Trophoblast cell (in vitro differentiated cells and primary cell): ENCODE results near the gene TPK1.

Experiments
- DNase-seq, 2 donors: peaks; one replicate each; pipeline ENCODE4 v3.0.0-alpha.2; 2016
- H2AFZ ChIP-seq: 2 replicates; pipeline ENCODE4 v1.6.1; 2013; ENCODE audit warnings: low read length, moderate library complexity, mild to moderate bottlenecking; ENCODE audit not compliant: insufficient read depth, poor library complexity
- H2AK5ac ChIP-seq: 2 replicates; pipeline ENCODE4 v1.6.1; 2013; ENCODE audit warnings: mild to moderate bottlenecking, low read length
- H2BK120ac ChIP-seq: 2 replicates; pipeline ENCODE4 v1.6.1; 2013; ENCODE audit warnings: low read length, mild to moderate bottlenecking, moderate library complexity; ENCODE audit not compliant: insufficient read depth, poor library complexity
- H2BK12ac ChIP-seq: 2 replicates; pipeline ENCODE4 v1.6.1; 2013; ENCODE audit warnings: mild to moderate bottlenecking, low read length, moderate library complexity
- H2BK5ac ChIP-seq: 2 replicates; pipeline ENCODE4 v1.6.1; 2013; ENCODE audit warnings: low read length, low read depth, moderate library complexity, mild to moderate bottlenecking; ENCODE audit not compliant: poor library complexity
- H3K14ac ChIP-seq: 2 replicates; pipeline ENCODE4 v1.6.1; 2013; ENCODE audit warnings: mild to moderate bottlenecking, low read length
- H3K18ac ChIP-seq: 2 replicates; pipeline ENCODE4 v1.6.1; 2013; ENCODE audit warnings: mild to moderate bottlenecking, low read length
- H3K23ac ChIP-seq: 2 replicates; pipeline ENCODE4 v1.6.1; 2013; ENCODE audit warnings: low read length
- H3K27ac ChIP-seq: 2 replicates; pipeline ENCODE4 v1.5.1; 2013; ENCODE audit warnings: low read depth, mild to moderate bottlenecking, inconsistent platforms, low read length, moderate library complexity
- H3K27me3 ChIP-seq: 2 replicates; pipeline ENCODE4 v1.6.1; 2013; ENCODE audit warnings: inconsistent platforms, mild to moderate bottlenecking, low read length, moderate library complexity; ENCODE audit not compliant: insufficient read depth
- H3K36me3 ChIP-seq, 2 experiments: 1 replicate in 1 of 2; 2 replicates in 1 of 2; pipeline ENCODE4 v1.6.1; 2013; ENCODE audit warnings: low read length in 2 of 2, mild to moderate bottlenecking in 2 of 2, moderate library complexity in 1 of 2; ENCODE audit not compliant: insufficient read depth in 2 of 2, control insufficient read depth in 1 of 2
- H3K4ac ChIP-seq: 2 replicates; pipeline ENCODE4 v1.6.1; 2013; ENCODE audit warnings: low read depth, mild to moderate bottlenecking, low read length, moderate library complexity
- H3K4me1 ChIP-seq, 2 experiments: 1 replicate in 1 of 2; 2 replicates in 1 of 2; pipeline ENCODE4 v1.6.1; 2013; ENCODE audit warnings: low read length in 2 of 2, mild to moderate bottlenecking in 2 of 2, moderate library complexity in 1 of 2; ENCODE audit not compliant: insufficient read depth in 2 of 2, control insufficient read depth in 1 of 2
- H3K4me2 ChIP-seq: 2 replicates; pipeline ENCODE4 v1.6.1; 2013; ENCODE audit warnings: inconsistent platforms, mild to moderate bottlenecking, low read length, moderate library complexity
- H3K4me3 ChIP-seq: 2 replicates; pipeline ENCODE4 v1.5.1; 2013; ENCODE audit warnings: mild to moderate bottlenecking, low read depth, low read length, inconsistent platforms
- H3K79me1 ChIP-seq: one replicate; pipeline ENCODE4 v1.6.1; 2013; ENCODE audit warnings: low read length
- H3K79me2 ChIP-seq: 2 replicates; pipeline ENCODE4 v1.6.1; 2013; ENCODE audit warnings: low read length, mild to moderate bottlenecking; ENCODE audit not compliant: control insufficient read depth, insufficient read depth, poor library complexity
- H3K9ac ChIP-seq: 2 replicates; pipeline ENCODE4 v1.6.1; 2013; ENCODE audit warnings: mild to moderate bottlenecking, low read length
- H3K9me3 ChIP-seq: 2 replicates; pipeline ENCODE4 v1.6.1; 2013; ENCODE audit warnings: low read depth, mild to moderate bottlenecking, control low read depth, inconsistent platforms, low read length; ENCODE audit not compliant: insufficient read depth
- H4K12ac ChIP-seq: 2 replicates; pipeline ENCODE4 v1.6.1; 2013; ENCODE audit warnings: low read depth, mild to moderate bottlenecking, low read length, moderate library complexity
- H4K8ac ChIP-seq: 2 replicates; pipeline ENCODE4 v1.6.1; 2013; ENCODE audit warnings: low read depth, mild to moderate bottlenecking, low read length, moderate library complexity
- H4K91ac ChIP-seq: one replicate; pipeline ENCODE4 v1.6.1; 2013; ENCODE audit warnings: low read depth, mild to moderate bottlenecking, low read length, moderate library complexity
- WGBS: extraction: QIAGEN DNeasy Blood & Tissue Kit; methylation state at CpG from one replicate; pipeline ENCODE4 v1.1.7; 2013; ENCODE audit warnings: missing lambda C conversion rate; ENCODE audit not compliant: insufficient read length, insufficient coverage; ENCODE audit errors: extremely low coverage; 5-methylcytosine and 5-hydroxymethylcytosine counted together

TPK1 gene

GRCh38 chr7:144459635-144460034 lies 376.2 kb downstream of the TPK1 start:
- no peaks in the 10 kb centered on the region for H3K27me3 ChIP-seq
- H4K91ac ChIP-seq = no peak overlapping the region
- no peak overlapping the region for H3K18ac ChIP-seq
- no peaks in the 10 kb centered on the region for H3K9me3 ChIP-seq
- no peak overlapping the region for H2BK120ac ChIP-seq
- no peak overlapping the region for H3K4me2 ChIP-seq
- no peak overlapping the region for H4K12ac ChIP-seq
- H3K23ac ChIP-seq = no peak overlapping the region
- no peaks in the 10 kb centered on the region for H3K79me2 ChIP-seq
- no peak overlapping the region for H2BK12ac ChIP-seq
- H3K36me3 ChIP-seq = no peaks in the 10 kb centered on the region
- H4K8ac ChIP-seq = no peak overlapping the region
- H3K4me3 ChIP-seq = no peak overlapping the region
- no peaks in the 10 kb centered on the region for H3K79me1 ChIP-seq
- H3K4ac ChIP-seq = no peak overlapping the region
- H2AFZ ChIP-seq = no peak overlapping the region
- no peak overlapping the region for H3K14ac ChIP-seq
- no peak overlapping the region for H2BK5ac ChIP-seq
- no peak overlapping the region for H3K9ac ChIP-seq
- no peaks in the 10 kb centered on the region for H3K4me1 ChIP-seq
- H2AK5ac ChIP-seq = no peak overlapping the region
- H3K27ac ChIP-seq = no peak overlapping the region
- no CpG with 5 or more reads among the region's 5 CpGs for WGBS
- DNase-seq = no peak

- Histone ChIP-seq H3K4ac (no peak overlapping the region), H4K91ac (no peak overlapping the region), H3K27ac (no peak overlapping the region), H4K12ac (no peak overlapping the region), H3K9ac (no peak overlapping the region), H3K4me2 (no peak overlapping the region), H2AFZ (no peak overlapping the region), H3K79me1 (no peaks in the 10 kb centered on the region), H3K79me2 (no peaks in the 10 kb centered on the region), H2BK5ac (no peak overlapping the region), H3K14ac (no peak overlapping the region), H3K4me3 (no peak overlapping the region), H3K18ac (no peak overlapping the region), H4K8ac (no peak overlapping the region), H3K36me3 (no peaks in the 10 kb centered on the region), H2BK12ac (no peak overlapping the region), H3K23ac (no peak overlapping the region), H2AK5ac (no peak overlapping the region), H3K4me1 (no peaks in the 10 kb centered on the region), H2BK120ac (no peak overlapping the region), H3K9me3 (no peaks in the 10 kb centered on the region), H3K27me3 (no peaks in the 10 kb centered on the region)
- no CpG with 5 or more reads among the region's 5 CpGs for WGBS
- no peak for DNase-seq
These were observed 380.8 kb downstream of the TPK1 start for GRCh38 chr7:144455040-144455404.

DNA sequence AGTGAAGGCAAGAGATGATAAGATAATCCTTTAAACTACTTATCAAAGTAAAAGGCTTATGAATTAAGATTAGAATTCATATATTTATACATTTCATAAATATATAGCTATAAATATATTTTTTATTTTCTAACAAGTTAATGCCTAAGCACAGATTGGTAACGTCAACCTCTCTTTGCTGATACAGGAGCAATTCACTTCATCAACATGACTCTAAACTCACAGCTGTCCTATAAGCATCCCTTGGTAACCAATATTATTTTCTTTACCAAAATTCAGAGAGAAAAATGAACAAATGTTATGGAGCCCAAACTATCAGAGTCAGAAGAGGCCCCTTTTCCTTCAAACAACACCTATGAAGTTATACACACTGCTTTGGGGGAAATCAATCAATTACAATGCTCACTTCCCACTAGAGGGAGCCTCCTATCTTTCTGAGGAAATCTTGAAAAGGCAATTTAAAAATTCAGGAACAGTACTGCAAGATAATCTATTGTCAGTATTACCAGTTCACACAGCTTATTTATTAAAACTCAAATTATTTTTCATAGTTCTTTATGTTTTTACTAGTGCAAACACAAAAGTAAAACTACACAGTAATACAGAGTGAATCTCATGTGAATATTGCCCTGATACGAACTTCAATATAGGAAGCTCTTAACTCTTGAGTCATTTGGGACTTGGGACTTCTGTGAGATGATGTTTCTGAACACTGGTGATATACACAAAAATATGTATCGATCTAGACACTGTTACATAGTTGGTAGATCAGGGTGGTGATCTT lies 381.4 kb downstream of the TPK1 start:
- Histone ChIP-seq H2BK5ac (no peak overlapping the region), H3K79me2 (no peaks in the 10 kb centered on the region), H3K4ac (no peak overlapping the region), H4K91ac (no peak overlapping the region), H2AFZ (no peak overlapping the region), H3K4me3 (no peak overlapping the region), H2BK120ac (no peak overlapping the region), H3K14ac (no peak overlapping the region), H4K12ac (no peak overlapping the region), H3K4me2 (no peak overlapping the region), H3K4me1 (no peaks in the 10 kb centered on the region), H3K23ac (no peak overlapping the region), H3K36me3 (no peaks in the 10 kb centered on the region), H3K9me3 (no peaks in the 10 kb centered on the region), H3K79me1 (no peaks in the 10 kb centered on the region), H3K18ac (no peak overlapping the region), H3K9ac (no peak overlapping the region), H2BK12ac (no peak overlapping the region), H4K8ac (no peak overlapping the region), H3K27me3 (no peaks in the 10 kb centered on the region), H2AK5ac (no peak overlapping the region), H3K27ac (no peak overlapping the region)
- no CpG with 5 or more reads among the region's 3 CpGs for WGBS
- peak in 1 of 2 donors; percentile 2 for DNase-seq

DNA sequence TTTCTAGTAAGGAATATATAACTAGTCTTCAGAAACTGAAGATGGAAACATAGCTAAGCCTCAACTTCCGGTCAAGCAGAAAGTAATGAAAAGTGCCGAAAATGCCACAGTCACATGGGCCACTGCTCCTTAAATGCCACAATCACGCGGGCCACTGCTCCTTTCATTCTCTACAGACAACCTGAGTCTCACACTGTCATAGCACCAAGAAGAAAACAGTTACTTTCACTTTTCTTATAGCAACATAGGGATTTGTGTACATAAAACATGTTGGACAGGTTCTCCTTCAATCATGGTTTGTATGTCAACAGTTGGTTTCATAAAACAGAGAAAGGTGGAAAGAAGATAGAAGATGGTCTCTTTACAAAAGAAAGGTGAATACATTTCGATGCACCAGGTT lies 383.8 kb downstream of the TPK1 start:
- Histone ChIP-seq H2AK5ac (no peak overlapping the region), H3K36me3 (no peaks in the 10 kb centered on the region), H2BK12ac (no peak overlapping the region), H4K12ac (no peak overlapping the region), H3K79me2 (no peaks in the 10 kb centered on the region), H2BK120ac (no peak overlapping the region), H3K4me3 (no peak overlapping the region), H2BK5ac (no peak overlapping the region), H3K18ac (no peak overlapping the region), H3K27ac (no peak overlapping the region), H4K8ac (no peak overlapping the region), H3K4me1 (no peaks in the 10 kb centered on the region), H3K4ac (no peak overlapping the region), H3K27me3 (no peaks in the 10 kb centered on the region), H3K9me3 (no peaks in the 10 kb centered on the region), H3K4me2 (no peak overlapping the region), H3K14ac (no peak overlapping the region), H2AFZ (no peak overlapping the region), H3K23ac (no peak overlapping the region), H4K91ac (no peak overlapping the region), H3K79me1 (no peaks in the 10 kb centered on the region), H3K9ac (no peak overlapping the region)
- DNase-seq = no peak
- WGBS = no CpG with 5 or more reads among the region's 5 CpGs
